ENCODE data around the gene PAXX. TPM values are rescaled to one million over a fixed set of nuclear protein-coding genes. Genes with fewer than 3 reads are reported as not detected.

Gene PAXX
- total RNA-seq, 4 donors from 2014 or later, result 52.3 to 92.4 (median 63.0) TPM

GRCh38 chr9:136958898-136959850, 33.0 kb upstream of the PAXX start:
- no peaks in the 10 kb centered on the region for H3K27me3 ChIP-seq
- H3K9me3 ChIP-seq, result no peaks in the 10 kb centered on the region
- H3K27ac ChIP-seq, result peak overlapping the region in 1 of 4 donors; percentile 42
- TF ChIP-seq POLR2A (IDR thresholded peaks at IDR 0.05), result no peak
- TF ChIP-seq CTCF (IDR thresholded peaks at IDR 0.05), result no peak
- no peaks in the 10 kb centered on the region for H3K36me3 ChIP-seq
- no peak for DNase-seq
- H3K4me3 ChIP-seq, result no peak overlapping the region
- H3K4me1 ChIP-seq, result peaks cover 0 to 3% (median 0%) of the 10 kb centered on the region in 4 donors

DNA sequence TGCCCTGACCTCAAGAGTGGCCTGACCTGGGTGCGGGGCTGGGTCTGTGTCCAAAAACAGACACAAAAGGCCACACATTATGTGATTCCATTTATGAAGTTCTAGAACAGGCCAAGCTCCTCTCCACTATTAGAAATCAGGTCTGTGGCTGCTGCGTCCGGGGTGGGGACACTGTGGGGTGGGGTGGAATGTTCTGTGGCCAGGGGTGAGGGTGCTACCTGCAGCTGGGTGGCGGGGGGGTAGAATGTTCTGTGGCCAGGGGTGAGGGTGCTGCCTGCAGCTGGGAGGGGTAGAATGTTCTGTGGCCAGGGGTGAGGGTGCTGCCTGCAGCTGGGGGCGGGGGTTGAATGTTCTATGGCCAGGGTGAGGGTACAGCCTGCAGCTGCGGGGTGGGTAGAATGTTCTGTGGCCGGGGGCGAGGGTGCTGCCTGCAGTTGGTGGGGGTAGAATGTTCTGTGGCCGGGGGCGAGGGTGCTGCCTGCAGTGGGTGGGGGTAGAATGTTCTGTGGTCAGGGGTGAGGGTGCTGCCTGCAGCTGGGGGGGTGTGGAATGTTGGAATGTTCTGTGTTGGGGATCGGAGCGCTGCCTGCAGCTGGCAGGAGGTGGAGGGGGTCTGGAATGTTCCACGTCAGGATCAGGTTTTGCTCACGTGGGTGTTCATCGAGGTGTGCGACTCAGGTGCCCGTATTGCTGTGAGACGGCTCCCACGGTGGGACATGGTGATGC, 31.8 kb upstream of the PAXX start:
- Histone ChIP-seq H3K27ac (peak overlapping the region in 1 of 4 donors; percentile 42), H3K4me1 (peaks cover 0 to 14% (median 0%) of the 10 kb centered on the region in 4 donors), H3K36me3 (no peaks in the 10 kb centered on the region), H3K27me3 (no peaks in the 10 kb centered on the region), H3K9me3 (no peaks in the 10 kb centered on the region), H3K4me3 (no peak overlapping the region)
- TF ChIP-seq CTCF (IDR thresholded peaks at IDR 0.05) (no peak), POLR2A (IDR thresholded peaks at IDR 0.05) (no peak)
- DNase-seq, result peak in 2 of 3 donors; percentile 42 to 62

DNA sequence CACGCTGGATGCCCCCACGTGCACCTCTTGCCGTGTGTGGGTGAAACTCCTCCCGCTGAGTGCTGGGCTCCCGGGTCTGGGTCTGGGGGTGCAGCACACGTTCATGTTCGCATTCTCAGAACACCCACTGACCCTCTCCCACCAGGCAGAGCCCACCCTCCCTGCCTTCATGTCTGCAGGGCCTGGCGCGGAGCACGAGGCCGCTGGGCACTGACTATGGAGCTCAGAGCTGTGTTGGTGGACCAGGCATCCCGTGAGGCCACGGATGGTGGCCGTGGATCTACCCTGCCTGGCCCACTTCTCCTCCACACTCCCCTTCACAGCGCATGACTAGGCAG, 31.3 kb upstream of the PAXX start:
- no peak overlapping the region for H3K4me3 ChIP-seq
- H3K27me3 ChIP-seq, result no peaks in the 10 kb centered on the region
- peaks cover 0 to 19% (median 0%) of the 10 kb centered on the region in 4 donors for H3K4me1 ChIP-seq
- no peak for DNase-seq
- no peaks in the 10 kb centered on the region for H3K9me3 ChIP-seq
- no peak for TF ChIP-seq CTCF (IDR thresholded peaks at IDR 0.05)
- TF ChIP-seq POLR2A (IDR thresholded peaks at IDR 0.05), result no peak
- H3K27ac ChIP-seq, result peak overlapping the region in 1 of 4 donors; percentile 34
- H3K36me3 ChIP-seq, result no peaks in the 10 kb centered on the region

GRCh38 chr9:136961279-136962065, 30.8 kb upstream of the PAXX start:
- no peak overlapping the region for H3K4me3 ChIP-seq
- H3K27me3 ChIP-seq, result no peaks in the 10 kb centered on the region
- no peak for DNase-seq
- peaks cover 0 to 25% (median 0%) of the 10 kb centered on the region in 4 donors for H3K4me1 ChIP-seq
- no peaks in the 10 kb centered on the region for H3K9me3 ChIP-seq
- H3K27ac ChIP-seq, result peak overlapping the region in 1 of 4 donors; percentile 34
- TF ChIP-seq CTCF (IDR thresholded peaks at IDR 0.05) (no peak), POLR2A (IDR thresholded peaks at IDR 0.05) (no peak)
- H3K36me3 ChIP-seq, result no peaks in the 10 kb centered on the region

DNA sequence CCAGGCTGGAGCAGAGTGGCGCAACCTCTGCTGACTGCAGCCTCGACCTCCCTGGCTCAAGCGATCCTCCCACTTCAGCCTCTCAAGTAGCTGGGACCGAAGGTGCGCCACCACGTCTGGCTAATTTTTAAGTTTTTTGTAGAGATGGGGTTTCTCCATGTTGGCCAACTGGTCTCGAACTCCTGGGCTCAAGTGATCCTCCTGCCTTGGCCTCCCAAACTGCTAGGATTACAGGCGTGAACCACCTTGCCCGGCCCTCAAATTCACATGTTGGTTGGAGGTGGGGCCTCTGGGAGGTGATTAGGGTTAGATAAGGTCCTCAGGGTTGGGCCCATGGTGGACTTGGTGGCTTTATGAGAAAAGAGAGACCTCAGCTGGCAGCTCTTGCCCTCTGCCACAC, 30.1 kb upstream of the PAXX start:
- Histone ChIP-seq H3K9me3 (no peaks in the 10 kb centered on the region), H3K27ac (no peak overlapping the region), H3K4me1 (peaks cover 0 to 26% (median 0%) of the 10 kb centered on the region in 4 donors), H3K4me3 (no peak overlapping the region), H3K27me3 (no peaks in the 10 kb centered on the region), H3K36me3 (no peaks in the 10 kb centered on the region)
- DNase-seq, result no peak
- TF ChIP-seq POLR2A (IDR thresholded peaks at IDR 0.05) (no peak), CTCF (IDR thresholded peaks at IDR 0.05) (no peak)

Measured in Peyer's patch (tissue), 4 donors.